Mesenchymal stem cell (in vitro differentiated cells and primary cell): Measurements from ENCODE around the gene BTN1A1.

Experiments
- DNase-seq: peaks from one replicate; pipeline ENCODE4 v3.0.0-alpha.2; 2013
- H2AFZ ChIP-seq: one replicate; pipeline ENCODE4 v1.6.1; 2013; ENCODE audit warnings: low read depth, mild to moderate bottlenecking, control low read depth, inconsistent platforms, low read length, moderate library complexity
- H2AK5ac ChIP-seq: 2 replicates; pipeline ENCODE4 v1.6.1; 2013; ENCODE audit warnings: low read length, moderate library complexity, mild to moderate bottlenecking, inconsistent platforms; ENCODE audit not compliant: severe bottlenecking
- H2BK120ac ChIP-seq: one replicate; pipeline ENCODE4 v1.6.1; 2013; ENCODE audit warnings: low read depth, mild to moderate bottlenecking, inconsistent platforms, low read length, moderate library complexity
- H2BK12ac ChIP-seq, 2 experiments: one replicate each; pipeline ENCODE4 v1.6.1; 2013; ENCODE audit warnings: inconsistent platforms in 2 of 2, low read length in 2 of 2, mild to moderate bottlenecking in 2 of 2, moderate library complexity in 2 of 2, control low read depth in 1 of 2
- H2BK15ac ChIP-seq: one replicate; pipeline ENCODE4 v1.6.1; 2013; ENCODE audit warnings: mild to moderate bottlenecking, low read depth, inconsistent platforms; ENCODE audit not compliant: poor library complexity, severe bottlenecking
- H2BK5ac ChIP-seq: 2 replicates; pipeline ENCODE4 v1.6.1; 2013; ENCODE audit warnings: low read depth, mild to moderate bottlenecking, low read length, control low read depth, inconsistent platforms; ENCODE audit not compliant: poor library complexity, severe bottlenecking
- H3K14ac ChIP-seq, 2 experiments: one replicate each; pipeline ENCODE4 v1.6.1; 2013; ENCODE audit warnings: inconsistent platforms in 2 of 2, low read length in 2 of 2, control low read depth in 1 of 2, mild to moderate bottlenecking in 1 of 2, moderate library complexity in 1 of 2
- H3K18ac ChIP-seq, 2 experiments: one replicate each; pipeline ENCODE4 v1.6.1; 2013; ENCODE audit warnings: inconsistent platforms in 2 of 2, low read length in 2 of 2, control low read depth in 1 of 2, low read depth in 1 of 2, mild to moderate bottlenecking in 1 of 2
- H3K23ac ChIP-seq, 2 experiments: one replicate each; pipeline ENCODE4 v1.6.1; 2013; ENCODE audit warnings: inconsistent platforms in 2 of 2, low read length in 2 of 2, mild to moderate bottlenecking in 2 of 2, moderate library complexity in 2 of 2, control low read depth in 1 of 2
- H3K27ac ChIP-seq: 2 replicates; pipeline ENCODE4 v1.5.1; 2013; ENCODE audit warnings: mild to moderate bottlenecking, moderate library complexity, low read length, control low read depth, inconsistent platforms; ENCODE audit not compliant: poor library complexity, severe bottlenecking
- H3K27me3 ChIP-seq, 2 experiments: 2 replicates each; pipeline versions ENCODE4 v1.6.1 to v1.7.0; 2013; ENCODE audit warnings: low read length in 2 of 2, mild to moderate bottlenecking in 2 of 2, moderate library complexity in 2 of 2, control low read depth in 1 of 2, inconsistent platforms in 1 of 2; ENCODE audit not compliant: control insufficient read depth in 1 of 2, insufficient read depth in 1 of 2
- H3K36me3 ChIP-seq, 2 experiments: 2 replicates each; pipeline versions ENCODE4 v1.6.1 to v1.7.0; 2013; ENCODE audit warnings: low read length in 2 of 2, control low read depth in 1 of 2, inconsistent platforms in 1 of 2, low read depth in 1 of 2, mild to moderate bottlenecking in 1 of 2; ENCODE audit not compliant: insufficient read depth in 2 of 2, control insufficient read depth in 1 of 2
- H3K4ac ChIP-seq, 2 experiments: one replicate each; pipeline ENCODE4 v1.6.1; 2013; ENCODE audit warnings: inconsistent platforms in 2 of 2, low read length in 2 of 2, mild to moderate bottlenecking in 2 of 2, moderate library complexity in 2 of 2, control low read depth in 1 of 2, low read depth in 1 of 2
- H3K4me1 ChIP-seq: 2 replicates; pipeline ENCODE4 v1.6.1; 2013; ENCODE audit warnings: low read depth, low read length, control low read depth; ENCODE audit not compliant: control insufficient read depth, insufficient read depth
- H3K4me2 ChIP-seq: 2 replicates; pipeline ENCODE4 v1.6.1; 2013; ENCODE audit warnings: low read length, mild to moderate bottlenecking, inconsistent platforms; ENCODE audit not compliant: poor library complexity, severe bottlenecking
- H3K4me3 ChIP-seq, 2 experiments: 2 replicates each; pipeline versions ENCODE4 v1.5.1 to v1.7.0; 2013; ENCODE audit warnings: low read length in 2 of 2, mild to moderate bottlenecking in 2 of 2, control low read depth in 1 of 2, low read depth in 1 of 2; ENCODE audit not compliant: insufficient read depth in 1 of 2
- H3K79me1 ChIP-seq: replicated peaks from 2 replicates; pipeline ENCODE4 v1.6.1; 2013; ENCODE audit warnings: mild to moderate bottlenecking, control low read depth, low read length, inconsistent platforms; ENCODE audit not compliant: poor library complexity, severe bottlenecking
- H3K9ac ChIP-seq: 2 replicates; pipeline ENCODE4 v1.7.0; 2013; ENCODE audit warnings: mild to moderate bottlenecking, low read length, moderate library complexity
- H3K9me3 ChIP-seq: 2 replicates; pipeline ENCODE4 v1.7.0; 2013; ENCODE audit warnings: mild to moderate bottlenecking, low read length; ENCODE audit not compliant: control insufficient read depth
- H4K8ac ChIP-seq: one replicate; pipeline ENCODE4 v1.6.1; 2013; ENCODE audit warnings: inconsistent platforms, mild to moderate bottlenecking, low read length, moderate library complexity
- H4K91ac ChIP-seq: one replicate; pipeline ENCODE4 v1.6.1; 2013; ENCODE audit warnings: mild to moderate bottlenecking, low read length, inconsistent platforms
- WGBS: methylation state at CpG from one replicate; pipeline ENCODE4 v1.1.7; 2013; ENCODE audit warnings: mixed read lengths; 5-methylcytosine and 5-hydroxymethylcytosine counted together

BTN1A1 gene

GRCh38 chr6:26482338-26482737 is 17.8 kb upstream of the BTN1A1 start:
- no peak overlapping the region for H2BK5ac ChIP-seq
- H3K23ac ChIP-seq = no peak overlapping the region
- WGBS = 98% methylated on average over 3 of the region's 4 CpGs
- H3K27me3 ChIP-seq = no peaks in the 10 kb centered on the region
- no peak overlapping the region for H2BK120ac ChIP-seq
- no peak overlapping the region for H3K14ac ChIP-seq
- H3K27ac ChIP-seq = no peak overlapping the region
- no peak overlapping the region for H2BK12ac ChIP-seq
- no peak overlapping the region for H4K91ac ChIP-seq
- H2AK5ac ChIP-seq = no peak overlapping the region
- no peak overlapping the region for H2BK15ac ChIP-seq
- no peak overlapping the region for H4K8ac ChIP-seq
- no peak overlapping the region for H3K4ac ChIP-seq
- H3K4me2 ChIP-seq = no peak overlapping the region
- H2AFZ ChIP-seq = no peak overlapping the region
- H3K9ac ChIP-seq = no peak overlapping the region
- no peaks in the 10 kb centered on the region for H3K4me1 ChIP-seq
- no peak overlapping the region for H3K4me3 ChIP-seq
- no peak for DNase-seq
- peaks cover 3% of the 10 kb centered on the region for H3K9me3 ChIP-seq
- no peaks in the 10 kb centered on the region for H3K79me1 ChIP-seq
- no peak overlapping the region for H3K18ac ChIP-seq
- no peaks in the 10 kb centered on the region for H3K36me3 ChIP-seq

GRCh38 chr6:26483727-26484126 is 16.4 kb upstream of the BTN1A1 start:
- 79% methylated on average over 2 of the region's 3 CpGs for WGBS

GRCh38 chr6:26484161-26484560 is 15.9 kb upstream of the BTN1A1 start:
- H3K4me3 ChIP-seq = no peak overlapping the region
- H3K4me2 ChIP-seq = no peak overlapping the region
- H4K91ac ChIP-seq = no peak overlapping the region
- WGBS = 78% methylated on average over 2 of the region's 2 CpGs
- no peak overlapping the region for H3K9ac ChIP-seq
- H3K18ac ChIP-seq = no peak overlapping the region
- no peaks in the 10 kb centered on the region for H3K36me3 ChIP-seq
- H2BK12ac ChIP-seq = no peak overlapping the region
- peaks cover 7% of the 10 kb centered on the region for H3K9me3 ChIP-seq
- H3K27me3 ChIP-seq = no peaks in the 10 kb centered on the region
- H3K4me1 ChIP-seq = no peaks in the 10 kb centered on the region
- H3K4ac ChIP-seq = no peak overlapping the region
- DNase-seq = no peak
- no peak overlapping the region for H3K23ac ChIP-seq
- no peak overlapping the region for H3K14ac ChIP-seq
- H2AFZ ChIP-seq = no peak overlapping the region
- no peak overlapping the region for H2AK5ac ChIP-seq
- H2BK5ac ChIP-seq = no peak overlapping the region
- H2BK120ac ChIP-seq = no peak overlapping the region
- H3K79me1 ChIP-seq = no peaks in the 10 kb centered on the region
- no peak overlapping the region for H2BK15ac ChIP-seq
- H3K27ac ChIP-seq = no peak overlapping the region
- no peak overlapping the region for H4K8ac ChIP-seq

More at GRCh38 chr6:26483727-26484126, 16.4 kb upstream of the BTN1A1 start:
- Histone ChIP-seq H2BK12ac (no peak overlapping the region), H3K27me3 (no peaks in the 10 kb centered on the region), H4K8ac (no peak overlapping the region), H3K23ac (no peak overlapping the region), H2AK5ac (no peak overlapping the region), H3K4me2 (no peak overlapping the region), H3K4me1 (no peaks in the 10 kb centered on the region), H3K4ac (no peak overlapping the region), H3K79me1 (no peaks in the 10 kb centered on the region), H3K9ac (no peak overlapping the region), H2BK5ac (no peak overlapping the region), H3K14ac (no peak overlapping the region), H2BK15ac (no peak overlapping the region), H3K27ac (no peak overlapping the region), H3K36me3 (no peaks in the 10 kb centered on the region), H2AFZ (no peak overlapping the region), H2BK120ac (no peak overlapping the region), H3K4me3 (no peak overlapping the region), H4K91ac (no peak overlapping the region), H3K18ac (no peak overlapping the region), H3K9me3 (peaks cover 7% of the 10 kb centered on the region)
- DNase-seq = no peak

GRCh38 chr6:26485112-26485780 is 14.9 kb upstream of the BTN1A1 start:
- Histone ChIP-seq H4K8ac (no peak overlapping the region), H3K23ac (no peak overlapping the region), H3K4ac (no peak overlapping the region), H3K79me1 (no peaks in the 10 kb centered on the region), H4K91ac (no peak overlapping the region), H3K4me2 (no peak overlapping the region), H2AK5ac (no peak overlapping the region), H2AFZ (no peak overlapping the region), H2BK15ac (no peak overlapping the region), H3K14ac (no peak overlapping the region), H3K36me3 (no peaks in the 10 kb centered on the region), H3K27me3 (no peaks in the 10 kb centered on the region), H3K9ac (no peak overlapping the region), H3K27ac (no peak overlapping the region), H2BK120ac (no peak overlapping the region), H3K9me3 (peaks cover 7% of the 10 kb centered on the region), H2BK5ac (no peak overlapping the region), H3K18ac (no peak overlapping the region), H2BK12ac (no peak overlapping the region), H3K4me3 (no peak overlapping the region), H3K4me1 (no peaks in the 10 kb centered on the region)
- DNase-seq = no peak
- WGBS = 87% methylated on average over 4 of the region's 6 CpGs
